GM21737 (cell line): Measurements from ENCODE around the gene SLC39A9.
"Not testable (repeated sequence)": the region's sequence is repeated elsewhere in the genome, so short reads cannot be mapped to it uniquely, and the experiment has no call there.

Experiments used
- ATAC-seq: cut with Tn5 transposase; IDR thresholded peaks from one replicate; pipeline ENCODE4 v1.9.1; 2021; ENCODE audit warnings: mild to moderate bottlenecking, moderate library complexity; ENCODE audit not compliant: unreplicated experiment

SLC39A9 gene

DNA sequence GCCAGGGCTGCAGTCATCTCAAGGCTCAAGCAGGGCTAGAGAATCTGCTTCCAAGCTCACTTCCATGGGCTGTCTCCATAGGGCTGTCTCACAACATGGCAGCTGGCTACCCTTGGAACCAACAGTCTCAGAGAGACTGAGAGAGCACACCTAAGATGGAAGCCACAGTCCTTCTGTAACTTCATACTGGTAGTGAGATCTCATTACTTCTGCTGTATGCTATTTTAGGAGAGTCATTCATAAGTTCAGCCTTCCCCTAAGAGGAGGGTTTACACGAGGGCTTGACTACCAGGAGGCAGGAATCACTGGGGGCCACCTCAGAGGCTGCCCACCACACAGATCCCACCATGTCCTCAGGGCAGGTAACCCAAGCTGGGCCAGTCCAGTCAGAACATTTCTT is 30.1 kb upstream of the SLC39A9 start:
- ATAC-seq = no peak

DNA sequence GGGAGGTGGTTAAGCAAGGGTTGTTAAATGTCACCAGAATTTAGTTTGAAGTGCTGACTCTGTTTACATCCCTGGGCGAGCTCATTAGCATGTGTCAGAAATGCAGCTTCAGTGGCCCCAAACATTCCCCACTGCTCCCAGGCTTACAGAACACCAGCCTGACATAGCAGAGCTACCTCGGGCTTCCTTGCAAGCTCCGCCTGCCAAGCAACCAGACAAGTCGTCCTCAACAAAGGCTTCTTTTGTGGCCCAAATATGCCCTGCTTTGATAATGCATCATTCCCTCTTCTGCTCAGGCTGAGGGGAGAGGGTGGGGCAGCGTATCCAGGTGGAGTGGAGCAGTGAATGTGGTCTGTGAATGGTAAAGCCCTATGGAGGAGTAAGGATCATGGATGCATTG is 28.4 kb upstream of the SLC39A9 start:
- ATAC-seq = no peak

DNA sequence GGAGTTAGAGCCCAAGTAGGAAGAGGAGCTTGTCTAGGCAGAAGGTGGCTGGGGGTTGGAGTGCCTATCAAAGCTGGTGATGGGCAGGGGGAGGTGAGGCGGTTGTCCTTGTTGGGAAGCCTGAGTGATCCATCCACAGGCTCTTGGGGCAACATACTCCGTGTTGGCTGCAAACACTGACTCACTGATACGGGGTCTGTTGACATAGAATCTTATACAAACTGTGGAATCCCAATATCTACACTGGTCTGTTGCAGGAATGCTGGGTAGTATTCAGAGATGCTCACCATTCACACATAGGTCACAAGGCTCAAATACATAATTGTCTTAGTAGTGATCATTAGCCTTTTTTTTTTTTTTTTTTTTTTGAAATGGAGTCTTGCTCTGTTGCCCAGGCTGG is 26.3 kb upstream of the SLC39A9 start:
- no peak for ATAC-seq

DNA sequence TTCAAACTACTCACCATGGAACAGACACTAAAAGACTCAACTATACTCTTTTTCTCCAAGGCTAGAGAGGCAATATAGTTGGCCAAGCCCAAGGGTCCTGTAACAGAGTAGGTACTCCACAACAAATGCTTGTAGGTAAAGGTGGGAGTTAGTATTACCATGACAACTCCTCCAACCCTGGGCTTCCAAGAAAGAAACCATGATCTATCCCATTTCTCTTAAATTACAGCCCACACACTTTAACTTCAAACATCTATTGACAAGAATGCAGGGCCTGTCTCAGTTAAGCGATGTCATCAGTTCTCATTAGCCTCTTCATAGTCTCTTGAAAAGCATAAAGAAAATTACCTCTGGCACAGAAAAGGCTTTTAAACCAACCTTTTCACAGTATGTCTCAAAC is 25.4 kb upstream of the SLC39A9 start:
- ATAC-seq = no peak

DNA sequence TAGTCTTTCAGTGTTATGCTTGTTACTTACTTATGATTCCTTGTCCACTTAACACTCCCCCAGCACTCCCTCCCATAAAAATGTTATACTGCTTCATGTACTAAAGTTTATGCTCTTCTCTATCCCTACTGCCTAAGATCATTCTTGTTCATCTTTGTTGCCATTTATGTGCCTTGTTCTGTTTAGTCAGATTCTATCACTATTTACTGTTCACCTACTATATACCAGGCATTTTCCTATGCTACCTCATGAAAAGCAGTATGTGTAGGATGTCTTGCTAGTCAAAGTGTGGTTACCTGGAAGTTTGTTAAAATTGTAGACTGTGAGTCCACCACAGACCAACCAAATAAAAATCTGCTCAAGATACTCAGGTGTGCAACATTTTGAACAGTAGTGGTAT is 24.3 kb upstream of the SLC39A9 start:
- ATAC-seq = no peak

DNA sequence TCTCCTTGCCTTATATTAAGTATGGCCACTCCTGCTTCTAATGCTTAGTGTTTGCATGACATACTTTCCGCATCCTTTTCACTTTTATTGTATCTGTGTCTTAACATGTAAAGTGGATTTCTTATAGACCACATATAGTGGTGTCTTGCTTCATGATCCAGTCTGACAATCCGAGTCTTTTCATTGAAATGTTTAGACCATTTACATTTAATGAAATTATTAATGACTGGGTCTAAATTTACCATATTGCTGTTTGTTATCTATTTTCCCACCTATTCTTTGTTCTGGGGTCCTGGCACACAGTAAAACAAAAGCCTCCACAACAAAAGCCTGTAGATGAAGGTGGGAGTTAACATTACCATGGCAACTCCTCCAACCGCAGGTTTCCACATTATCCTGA is 23.3 kb upstream of the SLC39A9 start:
- no peak for ATAC-seq

DNA sequence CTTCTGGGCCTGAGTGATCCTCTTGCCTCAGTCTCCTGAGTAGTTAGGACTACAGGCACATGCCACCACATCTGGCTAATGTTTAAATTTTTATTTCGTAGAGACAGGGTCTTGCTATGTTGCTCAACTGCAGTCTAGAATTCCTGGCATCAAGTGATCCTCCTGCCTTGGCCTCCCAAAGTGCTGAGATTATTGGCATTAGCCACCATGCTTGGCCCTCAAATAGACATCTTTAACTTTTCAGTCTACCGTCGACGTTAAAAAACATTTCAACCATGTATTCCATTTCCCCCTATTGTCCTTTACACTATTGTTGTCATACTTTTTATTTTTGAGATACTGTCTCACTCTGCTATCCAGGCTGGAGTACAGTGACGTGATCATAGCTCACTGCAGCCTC is 22.8 kb upstream of the SLC39A9 start:
- ATAC-seq = no peak

DNA sequence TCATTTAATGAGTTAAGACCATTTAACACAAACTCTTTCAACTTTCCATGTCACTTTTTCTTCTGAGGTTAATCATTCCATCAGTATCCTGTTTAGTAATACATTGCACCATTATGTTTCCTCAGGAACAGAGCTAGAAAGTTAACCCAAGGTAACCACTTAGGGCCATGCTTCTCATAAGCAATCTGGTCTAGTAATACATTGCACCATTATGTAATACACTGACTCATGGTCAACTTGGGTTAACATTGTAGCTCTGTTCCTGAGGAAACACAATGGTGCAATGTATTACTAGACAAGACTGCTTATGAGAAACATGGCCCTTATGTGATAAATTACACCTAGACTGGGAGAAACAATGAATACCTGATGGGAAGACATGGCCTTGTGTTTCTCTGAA is 22.1 kb upstream of the SLC39A9 start:
- no peak for ATAC-seq

DNA sequence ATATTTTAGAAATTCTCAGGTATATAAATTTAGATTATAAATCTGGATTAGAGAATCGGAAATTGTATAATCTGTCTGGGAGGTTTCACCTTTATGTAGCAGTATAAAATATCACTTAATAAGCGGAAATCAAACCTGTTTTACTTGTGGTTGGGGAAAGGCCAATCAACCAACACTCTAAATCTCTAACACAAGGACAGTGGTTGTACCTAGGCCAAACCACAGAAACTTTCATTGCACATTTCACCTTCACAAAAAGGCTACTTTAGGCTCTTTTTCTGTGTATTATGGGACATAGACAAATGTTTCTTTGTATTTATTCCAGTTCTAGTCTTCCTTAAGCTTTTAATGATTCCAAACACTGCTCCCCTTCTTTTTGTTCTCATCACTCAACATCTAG is 20.2 kb upstream of the SLC39A9 start:
- no peak for ATAC-seq

DNA sequence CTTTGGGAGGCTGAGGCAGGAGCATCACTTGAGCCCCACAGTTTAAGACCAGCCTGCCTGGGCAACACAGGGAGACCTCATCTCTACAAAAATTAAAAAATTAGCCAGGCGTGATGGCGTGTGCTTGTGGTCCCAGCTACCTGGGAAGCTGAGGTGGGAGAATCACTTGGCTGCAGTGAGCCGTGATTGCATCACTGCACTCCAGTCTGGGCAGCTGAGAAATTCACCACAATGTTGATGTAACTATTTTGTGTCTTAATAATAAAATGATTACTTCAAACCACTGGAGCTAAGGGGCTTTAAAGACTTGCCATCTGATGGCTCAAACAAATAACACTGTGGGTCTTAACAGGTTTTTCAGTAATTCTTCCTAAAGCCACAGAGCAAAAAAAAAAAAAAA is 11.2 kb upstream of the SLC39A9 start:
- no peak for ATAC-seq

DNA sequence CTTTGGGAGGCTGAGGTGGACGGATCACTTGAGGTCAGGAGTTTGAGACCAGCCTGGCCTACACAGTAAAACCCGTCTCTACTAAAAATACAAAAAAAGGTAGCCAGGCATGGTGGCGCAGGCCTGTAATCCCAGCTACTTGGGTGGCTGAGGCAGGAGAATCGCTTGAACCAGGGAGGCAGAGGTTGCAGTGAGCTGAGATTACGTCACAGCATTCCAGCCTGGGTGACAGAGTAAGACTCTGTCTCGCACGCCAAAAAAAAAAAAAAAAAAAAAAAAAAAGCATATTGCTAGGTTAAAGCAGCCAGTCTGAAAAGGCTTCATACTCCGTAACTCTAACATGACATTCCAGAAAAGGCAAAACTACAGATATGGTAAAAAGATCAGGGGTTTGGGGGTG is 7.1 kb upstream of the SLC39A9 start:
- ATAC-seq = not testable (repeated sequence)

DNA sequence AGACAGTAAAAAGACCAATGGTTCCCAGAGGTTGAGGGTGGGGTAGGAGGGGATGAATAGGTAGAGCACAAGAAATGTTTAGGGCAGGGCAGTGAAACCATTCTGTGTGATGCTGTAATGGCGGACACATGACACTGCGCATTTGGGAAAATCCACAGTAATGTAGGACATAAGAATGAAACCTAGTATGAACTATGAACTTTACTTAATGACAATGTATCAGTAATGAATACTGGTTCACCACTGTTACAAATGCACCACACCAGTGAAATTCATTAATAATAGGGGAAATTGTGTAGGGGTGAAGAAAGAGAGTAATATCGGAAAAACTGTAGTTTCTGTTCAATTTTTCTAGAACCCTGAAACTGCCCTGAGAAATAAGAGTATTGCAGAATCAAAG is 6.0 kb upstream of the SLC39A9 start:
- ATAC-seq = no peak

DNA sequence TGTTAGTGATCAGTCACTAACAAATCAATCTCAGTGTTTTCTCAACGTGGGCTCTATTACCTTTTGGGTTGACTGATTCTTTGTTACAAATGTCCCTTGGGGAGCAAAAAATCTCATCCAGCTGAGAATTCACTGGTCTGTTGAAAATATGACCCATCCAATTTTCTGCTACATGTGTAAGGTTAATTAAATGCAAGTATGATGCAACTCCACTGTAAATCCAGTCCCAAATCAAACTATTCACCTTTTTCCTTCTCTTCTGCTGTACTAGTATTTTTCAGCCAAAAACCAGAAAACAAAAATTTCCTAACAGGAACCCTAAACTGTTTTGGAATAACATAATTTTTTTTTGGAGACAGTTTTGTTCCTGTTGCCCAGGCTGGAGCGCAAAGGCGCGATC is 2.6 kb upstream of the SLC39A9 start:
- ATAC-seq = no peak

DNA sequence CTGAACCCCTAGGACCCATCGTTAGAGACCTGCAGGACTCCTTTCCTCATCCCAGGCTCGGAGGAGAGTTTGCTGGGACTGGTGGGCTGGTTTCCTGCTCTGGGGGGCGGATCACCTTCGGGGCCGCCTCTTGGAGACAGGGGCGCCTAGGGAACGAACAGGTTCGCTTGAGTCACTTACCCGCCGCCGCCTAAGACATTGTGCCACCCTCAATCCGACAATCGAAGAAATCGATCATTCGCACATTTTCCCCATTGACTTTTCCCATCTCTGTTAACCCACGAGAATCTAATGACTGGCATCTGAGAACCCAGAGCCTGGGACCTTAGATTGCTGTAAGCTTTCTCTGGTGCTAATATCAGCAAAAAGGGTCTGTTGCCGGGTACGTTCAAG is 322 bp downstream of the SLC39A9 start:
- ATAC-seq = no peak

DNA sequence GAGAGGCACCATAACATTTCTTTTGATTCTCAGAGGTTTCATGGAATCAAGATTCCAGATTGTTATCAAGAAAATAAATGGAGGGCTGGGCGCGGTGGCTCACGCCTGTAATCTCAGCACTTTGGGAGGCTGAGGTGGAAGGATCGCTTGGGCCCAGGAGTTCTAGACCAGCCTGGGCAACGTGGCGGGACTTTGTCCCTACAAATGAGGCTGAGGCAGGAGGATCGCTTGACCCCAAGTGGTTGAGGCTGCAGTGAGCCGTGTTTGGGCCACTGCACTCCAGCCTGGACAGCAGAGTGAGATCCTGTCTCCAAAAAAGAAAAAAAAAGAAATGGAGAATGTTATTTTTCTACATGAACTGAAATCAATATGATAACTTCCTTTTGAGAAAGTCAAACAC is 1.3 kb downstream of the SLC39A9 start:
- ATAC-seq = no peak

DNA sequence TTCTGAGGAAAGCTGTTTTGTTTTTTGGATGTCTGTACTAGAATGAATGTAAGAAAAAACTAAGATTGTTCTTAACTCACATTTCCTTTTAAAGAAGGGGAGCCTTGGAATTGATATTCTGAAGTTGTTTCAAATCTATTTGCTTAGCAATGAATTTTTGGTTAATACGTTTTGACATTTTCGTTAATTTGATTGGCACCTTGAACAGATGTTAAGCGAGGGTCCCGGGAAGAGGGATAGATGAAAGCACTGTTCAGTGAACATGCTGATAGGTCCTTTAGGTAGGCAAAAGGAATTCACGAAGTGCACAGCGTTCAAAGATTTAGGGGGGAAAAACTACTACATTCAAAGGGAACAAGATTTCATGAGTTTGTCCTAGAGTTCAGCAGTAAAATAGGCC is 1.7 kb downstream of the SLC39A9 start:
- ATAC-seq = no peak

DNA sequence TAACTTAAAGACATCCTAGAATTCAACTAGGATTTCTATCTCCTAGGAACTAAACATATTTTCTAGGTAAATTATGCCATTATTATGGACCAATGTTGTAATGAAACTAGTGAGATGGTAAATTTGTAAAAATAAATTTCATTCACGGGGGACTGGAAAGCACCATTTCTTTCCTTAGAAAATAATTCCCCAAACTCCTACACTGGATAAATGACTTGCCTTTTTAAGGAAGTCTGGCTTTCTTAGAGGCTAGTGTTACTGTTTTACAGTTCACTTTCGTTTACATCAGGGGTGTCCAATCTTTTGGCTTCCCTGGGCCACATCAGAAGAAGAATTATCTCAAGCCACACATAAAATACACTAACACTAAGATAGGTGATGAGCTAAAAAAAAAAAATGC is 3.3 kb downstream of the SLC39A9 start:
- no peak for ATAC-seq

DNA sequence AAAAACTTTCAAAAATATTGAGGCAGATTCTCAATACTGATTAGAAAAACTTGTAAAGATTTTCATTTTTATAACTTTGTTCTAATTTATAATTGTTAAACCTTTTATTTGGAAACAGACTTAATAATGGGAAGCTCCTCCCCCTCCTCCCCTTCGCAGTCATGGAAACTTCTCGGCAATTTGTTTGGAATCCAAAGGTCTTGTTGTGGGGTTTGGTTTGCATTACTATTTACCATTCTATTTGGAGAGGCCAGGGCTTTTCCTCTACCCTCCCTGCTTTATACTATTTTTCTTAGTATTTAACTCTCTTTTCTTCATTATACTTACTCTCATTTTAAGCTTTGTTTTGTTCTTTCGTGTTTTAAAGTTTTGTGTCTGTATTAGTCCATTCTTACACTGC is 6.0 kb downstream of the SLC39A9 start:
- no peak for ATAC-seq

DNA sequence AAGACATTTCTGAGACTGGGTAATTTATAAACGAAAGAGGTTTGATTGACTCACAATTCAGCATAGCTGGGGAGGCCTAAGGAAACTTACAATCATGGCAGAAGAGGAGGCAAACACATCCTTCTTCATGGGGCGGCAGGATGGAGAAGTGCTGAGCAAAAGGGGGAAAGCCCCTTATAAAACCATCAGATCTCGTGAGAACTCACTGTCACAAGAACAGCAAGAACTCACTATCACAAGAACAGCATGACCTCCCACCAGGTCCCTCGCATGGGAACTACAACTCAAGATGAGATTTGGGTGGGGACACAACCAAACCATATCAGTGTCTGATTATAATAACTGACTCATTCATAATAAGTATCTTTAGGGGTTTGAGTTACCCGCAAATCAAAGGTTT is 6.4 kb downstream of the SLC39A9 start:
- no peak for ATAC-seq

DNA sequence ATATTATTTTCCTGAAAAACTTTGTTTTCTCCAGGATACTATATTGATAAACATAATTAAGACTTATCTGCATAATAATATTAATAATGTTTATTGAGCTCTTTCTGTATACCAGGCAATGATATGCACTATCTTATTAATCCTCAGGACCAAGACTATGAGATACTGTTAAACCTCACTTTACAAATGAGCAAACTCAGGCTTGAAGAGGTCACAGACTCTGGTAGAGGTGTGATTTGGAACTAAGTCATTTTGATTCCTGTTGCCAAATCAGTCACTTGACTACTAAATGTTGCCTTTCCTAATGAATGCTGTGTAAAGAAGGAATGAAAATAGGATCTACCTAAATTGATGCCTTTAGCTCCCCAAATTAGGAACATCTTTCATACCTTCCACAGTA is 7.3 kb downstream of the SLC39A9 start:
- no peak for ATAC-seq

DNA sequence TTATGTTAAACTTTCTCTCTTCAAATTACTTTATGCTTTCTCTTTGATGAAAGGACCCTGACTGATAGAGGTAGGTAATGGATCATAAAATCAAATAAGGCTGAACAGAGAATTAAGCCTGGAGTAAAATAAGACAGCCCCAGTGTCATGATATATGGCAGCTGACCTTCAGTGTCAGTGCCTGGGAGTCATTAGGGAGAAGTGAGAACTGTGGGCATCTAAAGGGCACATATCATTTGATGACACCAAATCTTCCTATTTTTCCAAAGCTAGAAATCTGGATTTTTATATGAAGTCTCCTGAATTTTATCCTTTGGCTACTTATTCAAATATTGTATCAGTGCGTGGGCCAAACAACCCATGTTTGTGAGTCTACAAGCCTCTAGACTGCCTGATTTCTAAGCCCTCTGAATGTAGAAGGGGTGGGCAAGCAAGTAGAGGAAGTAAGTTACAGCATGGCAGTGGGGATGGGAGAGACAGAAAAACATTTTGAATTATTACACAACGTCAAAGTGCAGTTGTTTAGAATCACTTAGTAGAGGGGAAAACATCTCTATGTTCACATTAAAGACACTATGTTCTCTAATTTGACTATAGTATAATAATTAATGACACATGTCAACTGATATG is 10.0 kb downstream of the SLC39A9 start:
- ATAC-seq = no peak

DNA sequence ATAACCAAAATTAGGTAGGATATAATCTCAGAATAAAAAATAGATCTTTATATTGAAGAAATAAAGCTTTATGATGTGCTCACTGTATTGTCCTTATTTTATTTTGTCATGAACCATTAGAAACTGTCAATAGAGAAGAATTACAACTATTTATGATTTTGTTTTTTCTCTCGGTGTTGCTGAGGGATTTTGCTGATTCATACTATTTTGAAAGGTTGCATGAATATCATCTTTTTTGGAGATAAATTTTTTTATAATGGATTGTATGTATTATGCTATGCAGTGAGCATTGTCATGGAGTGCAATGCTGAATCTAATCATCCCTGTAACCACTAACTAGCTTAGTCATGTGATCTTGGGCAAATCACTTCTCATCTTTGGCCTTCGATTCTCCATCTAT is 15.0 kb downstream of the SLC39A9 start:
- ATAC-seq = no peak

DNA sequence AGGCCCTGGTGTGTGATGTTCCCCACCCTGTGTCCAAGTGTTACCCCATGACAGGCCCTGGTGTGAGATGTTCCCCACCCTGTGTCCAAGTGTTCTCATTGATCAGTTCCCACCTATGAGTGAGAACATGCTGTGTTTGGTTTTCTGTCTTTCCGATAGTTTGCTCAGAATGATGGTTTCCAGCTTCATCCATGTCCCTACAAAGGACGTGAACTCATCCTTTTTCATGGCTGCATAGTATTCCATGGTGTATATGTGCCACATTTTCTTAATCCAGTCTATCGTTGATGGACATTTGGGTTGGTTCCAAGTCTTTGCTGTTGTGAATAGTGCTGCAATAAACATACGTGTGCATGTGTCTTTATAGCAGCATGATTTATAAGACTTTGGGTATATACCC is 17.6 kb downstream of the SLC39A9 start:
- not testable (repeated sequence) for ATAC-seq

DNA sequence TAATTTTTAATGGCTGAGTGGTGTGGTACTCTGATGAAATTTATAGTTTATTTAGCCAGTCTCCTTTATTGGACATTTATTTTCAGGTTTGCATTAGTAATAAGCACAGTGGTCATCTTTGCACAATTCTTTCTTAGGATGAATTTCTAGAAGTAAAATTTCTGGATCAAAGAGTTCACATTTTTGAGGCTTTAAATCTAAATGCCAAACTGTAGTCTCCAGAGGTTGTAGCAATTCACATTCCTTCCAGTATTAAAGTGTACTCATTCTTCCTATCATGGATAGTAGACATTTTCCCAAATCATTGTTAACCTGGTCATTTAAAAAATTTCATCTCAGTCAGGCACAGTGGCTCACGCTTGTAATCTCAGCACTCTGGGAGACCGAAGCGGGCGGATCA is 24.8 kb downstream of the SLC39A9 start:
- ATAC-seq = no peak
